ENCODE measurements around the gene UNC5B.

- TF ChIP-seq CTCF (IDR thresholded peaks at IDR 0.05 in 8 of 11, conservative IDR thresholded peaks at IDR 0.05 in 3 of 11) (no peak), POLR2A (IDR thresholded peaks at IDR 0.05) (no peak), POLR2AphosphoS5 (IDR thresholded peaks at IDR 0.05) (no peak)
These were observed 126.5 kb downstream of the UNC5B start for GRCh38 chr10:71338728-71339495.
